Measurements from ENCODE around the gene OR2AE1.

The OR2AE1 gene

GRCh38 chr7:99855236-99855635 lies 21.6 kb downstream of the OR2AE1 start:
- no peak for DNase-seq

GRCh38 chr7:99848420-99849216 lies 28.2 kb downstream of the OR2AE1 start:
- no peak for DNase-seq

DNA sequence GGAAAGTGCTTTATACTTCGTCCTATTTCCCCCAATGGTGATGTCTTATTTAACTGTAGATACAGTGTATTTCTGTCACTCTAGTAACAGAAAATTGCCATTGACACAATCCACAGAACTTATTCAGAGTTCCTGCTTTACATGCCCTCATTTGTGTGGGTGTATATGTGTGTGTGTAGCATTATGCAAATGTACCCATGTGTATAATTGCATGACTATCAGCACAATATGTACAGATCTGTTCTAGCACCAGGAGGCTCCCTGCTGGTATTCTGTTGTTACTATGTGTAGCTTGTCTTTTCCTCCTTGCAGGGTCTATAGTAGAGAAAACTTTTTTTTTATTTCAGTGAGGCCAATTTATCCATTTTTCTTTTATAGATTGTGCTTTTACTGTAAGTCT lies 32.5 kb downstream of the OR2AE1 start:
- no peak for DNase-seq

GRCh38 chr7:99843808-99844207 lies 33.0 kb downstream of the OR2AE1 start:
- no peak for DNase-seq

DNA sequence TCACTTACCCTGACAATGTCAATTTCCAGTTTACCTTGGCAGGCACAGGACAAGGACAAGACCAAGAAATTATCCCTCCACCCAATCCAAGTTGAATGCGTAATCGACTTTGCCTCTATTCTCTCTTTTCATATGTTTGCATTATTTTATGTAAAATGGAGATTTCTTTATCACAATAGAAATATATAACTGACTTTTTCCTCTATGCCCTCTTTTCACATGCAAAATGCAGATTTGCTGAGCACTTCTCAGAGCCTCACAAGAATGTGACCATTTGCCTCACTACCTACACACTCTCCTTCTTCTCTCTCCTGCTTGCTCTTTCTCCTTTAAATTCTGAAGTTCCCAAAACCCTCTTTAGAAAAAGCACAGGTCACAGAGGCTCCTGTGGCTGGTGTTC lies 33.9 kb downstream of the OR2AE1 start:
- DNase-seq = no peak

- DNase-seq = no peak
These were observed 36.5 kb downstream of the OR2AE1 start for GRCh38 chr7:99840136-99840869.

- no peak for DNase-seq
These were observed 37.4 kb downstream of the OR2AE1 start for GRCh38 chr7:99839287-99840021.

GRCh38 chr7:99837649-99838361 lies 39.0 kb downstream of the OR2AE1 start:
- no peak for DNase-seq

- DNase-seq = no peak
These were observed 41.6 kb downstream of the OR2AE1 start for GRCh38 chr7:99835189-99835588.

DNA sequence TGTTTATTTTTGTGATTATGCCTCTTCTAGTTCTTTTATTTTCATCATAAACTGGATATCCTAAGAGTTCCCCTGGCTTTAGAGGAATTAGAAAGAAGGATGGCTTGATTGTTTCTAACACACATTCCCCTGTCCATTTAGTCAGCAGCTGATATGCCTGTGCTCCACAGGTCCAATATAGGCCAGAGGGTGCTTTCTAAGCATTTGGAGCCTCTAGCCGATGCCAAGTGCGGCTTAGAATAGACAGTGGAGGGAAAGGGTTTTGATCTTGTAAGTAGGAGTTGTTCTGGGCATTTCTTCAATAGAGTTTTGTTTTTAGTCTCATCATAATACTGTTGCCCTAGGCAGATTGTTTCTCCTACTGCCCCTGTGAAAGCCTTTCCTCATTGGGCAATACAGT lies 42.5 kb downstream of the OR2AE1 start:
- DNase-seq = no peak

GRCh38 chr7:99833289-99833877 lies 43.5 kb downstream of the OR2AE1 start:
- no peak for DNase-seq

DNA sequence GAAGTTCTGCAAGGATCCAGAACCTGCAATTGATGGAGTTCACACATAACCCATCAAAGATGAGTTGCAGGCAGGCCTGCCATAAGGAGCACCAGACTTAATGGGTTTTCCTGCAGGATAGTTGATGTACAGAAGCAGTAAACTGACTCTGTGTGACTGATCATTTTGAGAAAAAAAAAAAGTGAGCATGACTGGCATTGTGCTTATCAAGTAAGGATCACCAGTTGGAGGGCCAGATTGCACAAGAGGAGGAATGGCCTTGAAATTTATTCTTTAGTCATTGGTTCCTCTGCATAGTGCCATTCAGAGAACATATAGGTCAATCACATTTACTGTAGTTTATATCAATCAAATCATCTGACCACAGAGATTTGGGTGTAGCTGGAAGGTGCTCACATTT lies 45.2 kb downstream of the OR2AE1 start:
- DNase-seq = no peak

GRCh38 chr7:99829524-99830160 lies 47.2 kb downstream of the OR2AE1 start:
- no peak for DNase-seq

GRCh38 chr7:99828811-99829210 lies 48.0 kb downstream of the OR2AE1 start:
- DNase-seq = no peak

DNA sequence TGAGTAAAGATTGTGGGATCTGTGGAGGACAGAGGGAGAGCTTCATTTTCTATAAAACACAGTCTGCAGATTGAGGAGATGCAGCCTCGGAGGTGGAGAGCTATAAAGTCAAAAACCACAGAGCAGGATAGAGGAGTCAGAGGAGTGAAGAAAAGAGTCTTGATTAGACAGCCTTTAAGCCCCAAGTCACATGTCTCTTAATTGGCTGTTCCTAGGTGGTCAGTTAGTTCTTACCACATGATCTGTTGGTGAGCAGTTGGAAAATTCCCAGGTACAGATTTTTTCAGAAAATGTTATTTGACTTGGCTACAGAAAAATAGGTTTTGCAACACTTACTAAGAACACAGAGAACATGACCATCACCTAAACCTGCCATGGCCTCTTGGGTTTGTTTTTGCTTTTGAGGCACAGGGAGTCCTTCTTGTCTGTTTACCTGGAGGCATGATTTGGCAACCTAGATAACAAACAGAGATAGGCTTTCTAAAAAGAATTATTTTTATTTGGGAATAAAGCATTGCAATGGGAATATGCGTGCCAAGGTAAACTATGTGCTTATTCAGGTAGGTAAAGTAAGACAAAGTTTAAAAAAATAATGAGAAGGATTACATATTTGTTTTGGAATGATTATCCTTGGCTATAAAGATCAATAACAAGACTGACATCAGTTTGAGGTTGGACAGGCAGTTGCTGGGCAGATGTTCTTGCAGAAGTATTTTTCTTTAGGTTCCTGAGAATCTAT lies 49.6 kb downstream of the OR2AE1 start:
- DNase-seq = no peak

All from SIG-M5 (cell line).